Measurements from ENCODE around the gene PECR.
"Not testable (repeated sequence)": the region's sequence is repeated elsewhere in the genome, so short reads cannot be mapped to it uniquely, and the experiment has no call there.

PECR gene

GRCh38 chr2:216017365-216017764 lies 64.2 kb downstream of the PECR start:
- no peaks in the 10 kb centered on the region for H3K36me3 ChIP-seq (ENCODE audit: insufficient read depth, low read length)
- no peaks in the 10 kb centered on the region for H3K9me3 ChIP-seq (ENCODE audit: control insufficient read depth, insufficient read depth, low read length)
- no peak overlapping the region for H3K9ac ChIP-seq (ENCODE audit: low read depth, low read length)
- peaks cover 5% of the 10 kb centered on the region for H3K4me1 ChIP-seq (ENCODE audit: insufficient read depth, low read length)

- no peaks in the 10 kb centered on the region for H3K36me3 ChIP-seq (ENCODE audit: insufficient read depth, low read length)
- H3K9ac ChIP-seq (ENCODE audit: low read depth, low read length) = no peak overlapping the region
- no peaks in the 10 kb centered on the region for H3K9me3 ChIP-seq (ENCODE audit: control insufficient read depth, insufficient read depth, low read length)
- peaks cover 11% of the 10 kb centered on the region for H3K4me1 ChIP-seq (ENCODE audit: insufficient read depth, low read length)
Observed at GRCh38 chr2:216016581-216016980, 65.0 kb downstream of the PECR start.

- H3K36me3 ChIP-seq (ENCODE audit: insufficient read depth, low read length) = no peaks in the 10 kb centered on the region
- no peaks in the 10 kb centered on the region for H3K9me3 ChIP-seq (ENCODE audit: control insufficient read depth, insufficient read depth, low read length)
- no peak overlapping the region for H3K9ac ChIP-seq (ENCODE audit: low read depth, low read length)
- H3K4me1 ChIP-seq (ENCODE audit: insufficient read depth, low read length) = peaks cover 13% of the 10 kb centered on the region
Observed at GRCh38 chr2:216015722-216016464, 65.7 kb downstream of the PECR start.

- no peak overlapping the region for H3K9ac ChIP-seq (ENCODE audit: low read depth, low read length)
- H3K36me3 ChIP-seq (ENCODE audit: insufficient read depth, low read length) = no peaks in the 10 kb centered on the region
- H3K9me3 ChIP-seq (ENCODE audit: control insufficient read depth, insufficient read depth, low read length) = no peaks in the 10 kb centered on the region
- peaks cover 13% of the 10 kb centered on the region for H3K4me1 ChIP-seq (ENCODE audit: insufficient read depth, low read length)
Observed at GRCh38 chr2:216014986-216015385, 66.6 kb downstream of the PECR start.

- H3K36me3 ChIP-seq (ENCODE audit: insufficient read depth, low read length) = no peaks in the 10 kb centered on the region
- H3K4me1 ChIP-seq (ENCODE audit: insufficient read depth, low read length) = peaks cover 13% of the 10 kb centered on the region
- H3K9ac ChIP-seq (ENCODE audit: low read depth, low read length) = peak overlapping the region; percentile 95; the same call in 1 of the 2 replicates
- H3K9me3 ChIP-seq (ENCODE audit: control insufficient read depth, insufficient read depth, low read length) = no peaks in the 10 kb centered on the region
Observed at GRCh38 chr2:216014006-216014405, 67.6 kb downstream of the PECR start.

- peak within 1 kb of the TSS; percentile 95 for H3K9ac ChIP-seq (ENCODE audit: low read depth, low read length)
- H3K36me3 ChIP-seq (ENCODE audit: insufficient read depth, low read length) = no peaks in the 10 kb centered on the region
- peaks cover 13% of the 10 kb centered on the region for H3K4me1 ChIP-seq (ENCODE audit: insufficient read depth, low read length)
- H3K9me3 ChIP-seq (ENCODE audit: control insufficient read depth, insufficient read depth, low read length) = no peaks in the 10 kb centered on the region
Observed at GRCh38 chr2:216013080-216013909, 68.3 kb downstream of the PECR start, which contains the start of gene MREG. Gene MREG, minus strand, starts transcription at chr2:216013551. Its CDS starts 224 bp downstream, at chr2:216013327.

GRCh38 chr2:216012830-216013079 lies 68.9 kb downstream of the PECR start:
- H3K9ac ChIP-seq (ENCODE audit: low read depth, low read length) = peak overlapping the region; percentile 95
- H3K36me3 ChIP-seq (ENCODE audit: insufficient read depth, low read length) = no peaks in the 10 kb centered on the region
- H3K4me1 ChIP-seq (ENCODE audit: insufficient read depth, low read length) = peaks cover 13% of the 10 kb centered on the region
- no peaks in the 10 kb centered on the region for H3K9me3 ChIP-seq (ENCODE audit: control insufficient read depth, insufficient read depth, low read length)

- H3K9ac ChIP-seq (ENCODE audit: low read depth, low read length) = peak overlapping the region; percentile 95
- H3K9me3 ChIP-seq (ENCODE audit: control insufficient read depth, insufficient read depth, low read length) = no peaks in the 10 kb centered on the region
- H3K36me3 ChIP-seq (ENCODE audit: insufficient read depth, low read length) = no peaks in the 10 kb centered on the region
- H3K4me1 ChIP-seq (ENCODE audit: insufficient read depth, low read length) = peaks cover 13% of the 10 kb centered on the region
Observed at GRCh38 chr2:216012133-216012829, 69.3 kb downstream of the PECR start.

- H3K4me1 ChIP-seq (ENCODE audit: insufficient read depth, low read length) = peaks cover 28% of the 10 kb centered on the region
- H3K36me3 ChIP-seq (ENCODE audit: insufficient read depth, low read length); H3K9ac ChIP-seq (ENCODE audit: low read depth, low read length); H3K9me3 ChIP-seq (ENCODE audit: control insufficient read depth, insufficient read depth, low read length): not testable (repeated sequence)
Observed at GRCh38 chr2:216009215-216009614, 72.4 kb downstream of the PECR start.

- Histone ChIP-seq H3K4me1 (ENCODE audit: insufficient read depth, low read length) (peaks cover 31% of the 10 kb centered on the region), H3K9me3 (ENCODE audit: control insufficient read depth, insufficient read depth, low read length) (no peaks in the 10 kb centered on the region), H3K9ac (ENCODE audit: low read depth, low read length) (no peak overlapping the region), H3K36me3 (ENCODE audit: insufficient read depth, low read length) (no peaks in the 10 kb centered on the region)
Observed at GRCh38 chr2:216008387-216008786, 73.2 kb downstream of the PECR start.

- Histone ChIP-seq H3K36me3 (ENCODE audit: insufficient read depth, low read length) (no peaks in the 10 kb centered on the region), H3K4me1 (ENCODE audit: insufficient read depth, low read length) (peaks cover 44% of the 10 kb centered on the region), H3K9me3 (ENCODE audit: control insufficient read depth, insufficient read depth, low read length) (no peaks in the 10 kb centered on the region), H3K9ac (ENCODE audit: low read depth, low read length) (peak overlapping the region; percentile 26; the same call in 1 of the 2 replicates)
Observed at GRCh38 chr2:216006164-216006663, 75.4 kb downstream of the PECR start.

GRCh38 chr2:216004697-216005283 lies 76.8 kb downstream of the PECR start:
- H3K36me3 ChIP-seq (ENCODE audit: insufficient read depth, low read length) = peaks cover 2% of the 10 kb centered on the region; the same call in 1 of the 2 replicates
- no peak overlapping the region for H3K9ac ChIP-seq (ENCODE audit: low read depth, low read length)
- H3K9me3 ChIP-seq (ENCODE audit: control insufficient read depth, insufficient read depth, low read length) = no peaks in the 10 kb centered on the region
- H3K4me1 ChIP-seq (ENCODE audit: insufficient read depth, low read length) = peaks cover 44% of the 10 kb centered on the region

- peaks cover 44% of the 10 kb centered on the region for H3K4me1 ChIP-seq (ENCODE audit: insufficient read depth, low read length)
Observed at GRCh38 chr2:216003876-216004696, 77.5 kb downstream of the PECR start.

More at GRCh38 chr2:216003876-216004696, 77.5 kb downstream of the PECR start:
- H3K9me3 ChIP-seq (ENCODE audit: control insufficient read depth, insufficient read depth, low read length) = no peaks in the 10 kb centered on the region
- H3K9ac ChIP-seq (ENCODE audit: low read depth, low read length) = no peak overlapping the region
- H3K36me3 ChIP-seq (ENCODE audit: insufficient read depth, low read length) = peaks cover 3% of the 10 kb centered on the region; the same call in 1 of the 2 replicates

Measured in ES-I3 (cell line).